Astrocyte of the cerebellum (primary cell): Measurements from ENCODE around the gene TIAM2.

ENCODE experiments used
- DNase-seq: peaks from one replicate; pipeline ENCODE4 v3.0.0-alpha.2; 2011; ENCODE audit warnings: low read depth
- H3K4me3 ChIP-seq: 2 replicates; pipeline ENCODE4 v1.5.1; 2011; ENCODE audit warnings: mild to moderate bottlenecking, low read depth, low read length, moderate library complexity
- CTCF ChIP-seq: IDR thresholded peaks from 2 replicates; pipeline ENCODE4 v1.5.1; 2012; ENCODE audit warnings: low read length, low read depth, moderate library complexity, mild to moderate bottlenecking; ENCODE audit errors: missing control alignments
- in situ Hi-C: cut with HindIII; loops from 2 replicates; pipeline ENCODE4 v1.10.0; 2017; ENCODE audit warnings: low sequenced_read_pairs

TIAM2 gene

DNA sequence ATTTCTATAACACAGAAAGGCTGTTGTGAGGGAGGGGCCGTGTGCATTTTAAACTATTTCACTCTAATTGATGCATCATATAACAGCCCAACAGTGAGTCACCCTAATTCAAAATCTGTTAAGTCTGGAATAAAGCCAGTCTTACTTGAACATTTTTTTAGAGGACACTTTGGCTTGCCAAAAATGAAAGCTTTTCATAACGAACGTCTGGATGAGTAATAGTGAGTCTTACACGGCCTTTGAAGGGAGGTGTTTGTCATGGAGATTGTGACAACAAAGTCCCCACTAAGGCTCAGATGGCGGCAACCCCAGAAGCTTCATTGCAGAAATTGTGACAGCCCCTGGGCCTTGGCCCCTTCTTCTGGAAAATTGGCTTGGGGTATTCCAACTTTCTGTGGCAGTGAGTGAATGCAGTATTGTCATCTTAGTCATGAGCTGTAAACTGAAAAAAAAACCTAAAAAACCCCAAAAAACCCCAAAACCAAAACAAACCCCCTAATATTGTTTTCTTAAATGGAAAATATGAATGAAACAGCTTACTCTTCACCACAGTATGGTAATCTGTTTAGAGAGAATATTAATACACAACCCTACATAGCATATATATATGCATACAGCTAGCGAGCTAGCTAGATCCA lies 176.1 kb downstream of the TIAM2 start:
- no peak overlapping the region for H3K4me3 ChIP-seq
- TF ChIP-seq CTCF: no peak
- in situ Hi-C loops: loop anchor here (5.0 kb wide), 1 partner anchor 244 kb away; no protein-coding TSS in a partner anchor
- peak; percentile 84 for DNase-seq

GRCh38 chr6:155171747-155172449 lies 176.8 kb downstream of the TIAM2 start:
- DNase-seq: peak; percentile 73
- H3K4me3 ChIP-seq: no peak overlapping the region
- in situ Hi-C loops: loop anchor here (5.0 kb wide), 1 partner anchor 245 kb away; no protein-coding TSS in a partner anchor
- no peak for TF ChIP-seq CTCF

- TF ChIP-seq CTCF: no peak
- H3K4me3 ChIP-seq: no peak overlapping the region
- in situ Hi-C loops: loop anchor here (5.0 kb wide), 1 partner anchor 246 kb away; no protein-coding TSS in a partner anchor
- DNase-seq: no peak
Measured at GRCh38 chr6:155173488-155173887, 178.4 kb downstream of the TIAM2 start.

DNA sequence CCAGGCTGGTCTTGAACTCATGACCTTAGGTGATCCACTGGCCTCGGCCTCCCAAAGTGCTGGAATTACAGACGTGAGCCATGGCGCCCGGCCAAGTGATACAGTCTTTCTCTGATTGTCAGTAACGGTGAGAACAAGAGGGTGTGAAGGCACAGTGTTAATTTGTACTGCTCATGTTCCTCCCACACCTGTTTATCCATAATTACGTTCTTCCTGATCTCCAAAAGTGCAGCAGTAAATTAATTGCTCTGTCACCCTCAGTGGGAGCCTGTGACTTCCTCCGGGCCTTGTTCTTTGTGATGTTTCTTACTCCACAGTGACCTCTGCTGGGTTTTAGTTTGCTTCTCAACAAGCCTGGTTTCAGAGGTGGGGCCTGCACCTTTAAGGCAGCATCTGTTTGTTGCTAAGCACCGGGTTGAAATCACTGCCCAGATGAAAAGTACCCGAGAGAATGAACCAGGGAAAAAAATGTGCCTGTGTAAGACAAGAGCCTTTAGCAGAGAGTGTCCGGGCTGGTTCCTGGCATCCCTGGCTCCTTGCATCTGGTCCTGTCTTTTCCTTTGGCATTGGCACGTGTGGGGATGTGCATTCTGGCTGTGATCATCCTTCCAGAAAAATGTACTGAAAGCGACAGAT lies 179.6 kb downstream of the TIAM2 start:
- H3K4me3 ChIP-seq: no peak overlapping the region
- peak; percentile 75 for TF ChIP-seq CTCF
- in situ Hi-C loops: loop anchor here (5.0 kb wide), 3 partner anchors 78 to 287 kb away; no protein-coding TSS in a partner anchor
- peak; percentile 80 for DNase-seq

- H3K4me3 ChIP-seq: no peak overlapping the region
- peak; percentile 45 for TF ChIP-seq CTCF
- in situ Hi-C loops: loop anchor here (5.0 kb wide), 2 partner anchors 75 to 290 kb away; no protein-coding TSS in a partner anchor
- DNase-seq: peak; percentile 74
Measured at GRCh38 chr6:155177363-155177961, 182.3 kb downstream of the TIAM2 start.

DNA sequence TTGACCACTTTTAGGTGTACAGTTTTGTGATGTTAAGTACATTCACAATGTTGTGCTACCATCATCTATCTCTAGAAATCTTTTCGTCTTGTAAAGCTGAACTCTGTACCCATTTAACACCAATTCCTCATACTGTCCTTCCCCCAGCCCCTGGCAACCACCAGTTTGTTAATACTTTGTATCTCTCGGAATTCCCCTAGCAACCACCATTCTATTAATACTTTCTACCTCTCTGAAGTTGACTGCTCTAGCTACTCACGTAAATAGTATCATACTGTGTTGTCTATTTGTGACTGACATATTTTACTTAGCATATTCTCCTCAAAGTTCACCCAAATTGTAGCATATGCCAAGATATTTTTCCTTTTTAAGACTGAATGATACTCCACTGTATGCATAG lies 186.4 kb downstream of the TIAM2 start:
- no peak for TF ChIP-seq CTCF
- H3K4me3 ChIP-seq: no peak overlapping the region
- no peak for DNase-seq
- in situ Hi-C loops: no loop called here
